Caco-2 (cell line): ENCODE results near the gene DOCK2. TPM values are rescaled to one million over a fixed set of nuclear protein-coding genes. Genes with fewer than 3 reads are reported as not detected.

Experiments
- BruUV-seq: library from RNA; stranded (reverse); fragments of 400-500 nt; replicated peaks from 2 replicates; lab custom pipeline; 2021; lab: Mats Ljungman, UMichigan
- CTCF ChIA-PET: fragments of 300-600 bp; sonication (Branson Sonifier 250); formaldehyde crosslinking; loops from one replicate; lab custom pipeline; 2022; ENCODE audit warnings: antibody characterized with exemption; lab: Charles Lee
- POLR2A ChIA-PET: fragments of 300-600 bp; sonication (Branson Sonifier 250); formaldehyde crosslinking; loops from one replicate; lab custom pipeline; 2022; ENCODE audit warnings: antibody characterized with exemption; lab: Charles Lee
- DNase-seq, 2 experiments: peaks; one replicate each; pipeline versions ENCODE4 v3.0.0 to v3.0.0-alpha.2; 2020 to 2022
- H3K27me3 ChIP-seq: replicated peaks from 2 replicates; pipeline ENCODE4 v1.6.0; 2011; ENCODE audit warnings: low read length; ENCODE audit not compliant: control insufficient read depth, insufficient read depth
- H3K36me3 ChIP-seq: 2 replicates; pipeline ENCODE4 v1.5.1; 2011; ENCODE audit warnings: low read length; ENCODE audit not compliant: control insufficient read depth, insufficient read depth
- H3K4me1 ChIP-seq: fragments of 250-450 bp; sonication (Bioruptor Pico); 2 replicates; pipeline ENCODE4 v1.5.1; 2020; ENCODE audit warnings: mild to moderate bottlenecking
- H3K4me3 ChIP-seq: 2 replicates; pipeline ENCODE4 v1.5.1; 2011; ENCODE audit warnings: low read depth, mild to moderate bottlenecking, control low read depth, low read length
- H3K9me3 ChIP-seq: fragments of 250-450 bp; sonication (Bioruptor Pico); 2 replicates; pipeline ENCODE4 v1.5.1; 2020; ENCODE audit warnings: mild to moderate bottlenecking, moderate library complexity
- H3K27ac Mint-ChIP-seq: one replicate; pipeline ENCODE4 v1.8.0; 2022; ENCODE audit warnings: mixed read lengths; ENCODE audit not compliant: unreplicated experiment
- H3K27me3 Mint-ChIP-seq: one replicate; pipeline ENCODE4 v1.8.0; 2022; ENCODE audit warnings: mixed read lengths; ENCODE audit not compliant: insufficient read depth, unreplicated experiment
- H3K36me3 Mint-ChIP-seq: one replicate; pipeline ENCODE4 v1.8.0; 2022; ENCODE audit warnings: mild to moderate bottlenecking, mixed read lengths; ENCODE audit not compliant: insufficient read depth, unreplicated experiment
- H3K4me1 Mint-ChIP-seq: one replicate; pipeline ENCODE4 v1.8.0; 2022; ENCODE audit warnings: low read depth, mixed read lengths; ENCODE audit not compliant: unreplicated experiment
- H3K4me3 Mint-ChIP-seq: one replicate; pipeline ENCODE4 v1.8.0; 2022; ENCODE audit warnings: mild to moderate bottlenecking, moderate library complexity, mixed read lengths; ENCODE audit not compliant: unreplicated experiment
- H3K9me3 Mint-ChIP-seq: one replicate; pipeline ENCODE4 v1.8.0; 2022; ENCODE audit warnings: mixed read lengths; ENCODE audit not compliant: unreplicated experiment
- CTCF ChIP-seq, 2 experiments: fragments of 200-600 bp in 1 of 2; IDR thresholded peaks; 1 replicate in 1 of 2; 2 replicates in 1 of 2; pipeline versions ENCODE4 v1.5.1 to v1.8.0; 2011 to 2022; ENCODE audit warnings: antibody characterized with exemption in 1 of 2, control low read depth in 1 of 2, inconsistent platforms in 1 of 2, low read depth in 1 of 2, low read length in 1 of 2, mild to moderate bottlenecking in 1 of 2, moderate library complexity in 1 of 2; ENCODE audit not compliant: insufficient read depth in 1 of 2, severe bottlenecking in 1 of 2, unreplicated experiment in 1 of 2
- intact Hi-C: fragments of 100-400 bp; cut with micrococcal nuclease; formaldehyde crosslinking; loops from one replicate; pipeline ENCODE4 v1.10.0; 2022; ENCODE audit not compliant: unreplicated experiment
- total RNA-seq: library from RNA; stranded (reverse); gene quantifications from 2 replicates; pipeline ENCODE4 v1.2.3, GENCODE V29; 2022

The DOCK2 gene
- total RNA-seq, 1 experiment from 2014 or later, result 0.09 TPM

- Histone ChIP-seq H3K36me3 (no peaks in the 10 kb centered on the region), H3K4me3 (no peak overlapping the region), H3K9me3 (no peaks in the 10 kb centered on the region), H3K27me3 (no peaks in the 10 kb centered on the region; the same call in 1 of the 2 replicates), H3K4me1 (no peaks in the 10 kb centered on the region)
- BruUV-seq, result no TSS peak
- DNase-seq, result no peak
- Mint-ChIP-seq H3K27me3 (peaks cover 20% of the 10 kb centered on the region), H3K36me3 (no peaks in the 10 kb centered on the region), H3K4me1 (no peaks in the 10 kb centered on the region), H3K4me3 (no peak overlapping the region), H3K9me3 (no peaks in the 10 kb centered on the region), H3K27ac (no peak overlapping the region)
- POLR2A ChIA-PET, result no interaction called here
- no peak for TF ChIP-seq CTCF (IDR thresholded peaks at IDR 0.05; ENCODE audit: insufficient read depth in 1 of 2, low read depth in 1 of 2, low read length in 1 of 2, severe bottlenecking in 1 of 2, unreplicated experiment in 1 of 2)
- intact Hi-C loops, result no loop called here
- CTCF ChIA-PET, result no interaction called here
These were observed 375.5 kb downstream of the DOCK2 start for GRCh38 chr5:170012622-170013021.

GRCh38 chr5:170020423-170020822, 383.3 kb downstream of the DOCK2 start:
- H3K27me3 Mint-ChIP-seq, result peaks cover 31% of the 10 kb centered on the region
- no peak for DNase-seq
- no peak for TF ChIP-seq CTCF (IDR thresholded peaks at IDR 0.05; ENCODE audit: insufficient read depth in 1 of 2, low read depth in 1 of 2, low read length in 1 of 2, severe bottlenecking in 1 of 2, unreplicated experiment in 1 of 2)
- intact Hi-C loops, result no loop called here
- H3K4me1 Mint-ChIP-seq, result no peaks in the 10 kb centered on the region
- no peaks in the 10 kb centered on the region for H3K9me3 ChIP-seq
- ChIA-PET CTCF (no interaction called here), POLR2A (no interaction called here)
- H3K4me1 ChIP-seq, result no peaks in the 10 kb centered on the region
- H3K27me3 ChIP-seq, result peaks cover 2% of the 10 kb centered on the region
- BruUV-seq, result no TSS peak
- H3K9me3 Mint-ChIP-seq, result no peaks in the 10 kb centered on the region
- no peak overlapping the region for H3K27ac Mint-ChIP-seq
- H3K4me3 Mint-ChIP-seq, result no peak overlapping the region
- no peak overlapping the region for H3K4me3 ChIP-seq
- no peaks in the 10 kb centered on the region for H3K36me3 ChIP-seq
- no peaks in the 10 kb centered on the region for H3K36me3 Mint-ChIP-seq

- no peaks in the 10 kb centered on the region for H3K4me1 Mint-ChIP-seq
- no peaks in the 10 kb centered on the region for H3K4me1 ChIP-seq
- POLR2A ChIA-PET, result no interaction called here
- no peak for DNase-seq
- no peak overlapping the region for H3K4me3 ChIP-seq
- no peak for TF ChIP-seq CTCF (IDR thresholded peaks at IDR 0.05; ENCODE audit: insufficient read depth in 1 of 2, low read depth in 1 of 2, low read length in 1 of 2, severe bottlenecking in 1 of 2, unreplicated experiment in 1 of 2)
- H3K36me3 ChIP-seq, result no peaks in the 10 kb centered on the region
- no peaks in the 10 kb centered on the region for H3K9me3 ChIP-seq
- CTCF ChIA-PET, result no interaction called here
- intact Hi-C loops, result no loop called here
- H3K27me3 Mint-ChIP-seq, result peaks cover 34% of the 10 kb centered on the region
- BruUV-seq, result no TSS peak
- no peak overlapping the region for H3K27ac Mint-ChIP-seq
- H3K9me3 Mint-ChIP-seq, result no peaks in the 10 kb centered on the region
- H3K4me3 Mint-ChIP-seq, result no peak overlapping the region
- no peaks in the 10 kb centered on the region for H3K36me3 Mint-ChIP-seq
- peaks cover 2% of the 10 kb centered on the region for H3K27me3 ChIP-seq
These were observed 384.4 kb downstream of the DOCK2 start for GRCh38 chr5:170021506-170021905.
